ENCODE measurements around the gene KCNJ10. TPM values are rescaled to one million over a fixed set of nuclear protein-coding genes. Genes with fewer than 3 reads are reported as not detected.

Gene KCNJ10
- total and polyA plus RNA-seq, 8 donors: 0.19 to 1.1 (median 0.78) TPM; not detected in 5

- TF ChIP-seq POLR2AphosphoS5 (IDR thresholded peaks at IDR 0.05): no peak
- TF ChIP-seq EP300 (IDR thresholded peaks at IDR 0.05): no peak
- no peak for TF ChIP-seq CTCF (IDR thresholded peaks at IDR 0.05)
- TF ChIP-seq POLR2A (IDR thresholded peaks at IDR 0.05): no peak
- no peak overlapping the region for H3K4me3 ChIP-seq
- intact Hi-C loops (cut with DNase I; ENCODE audit: low total_unique reads): no loop called here
These were observed 87.7 kb downstream of the KCNJ10 start for GRCh38 chr1:159982280-159982679.

GRCh38 chr1:159981351-159982055 lies 88.5 kb downstream of the KCNJ10 start:
- Histone ChIP-seq H3K4me1 (peaks cover 0 to 15% (median 7%) of the 10 kb centered on the region in 4 donors), H3K27me3 (no peaks in the 10 kb centered on the region), H3K4me3 (no peak overlapping the region), H3K36me3 (peaks cover 0 to 27% (median 2%) of the 10 kb centered on the region in 4 donors), H3K27ac (no peak overlapping the region), H3K9me3 (no peaks in the 10 kb centered on the region)
- intact Hi-C loops (cut with DNase I; ENCODE audit: low total_unique reads): no loop called here
- no peak for TF ChIP-seq CTCF (IDR thresholded peaks at IDR 0.05)
- TF ChIP-seq EP300 (IDR thresholded peaks at IDR 0.05): no peak
- TF ChIP-seq POLR2A (IDR thresholded peaks at IDR 0.05): no peak
- TF ChIP-seq POLR2AphosphoS5 (IDR thresholded peaks at IDR 0.05): no peak
- DNase-seq: no peak
- WGBS, 5 donors: 89 to 99% (median 96%) methylated on average over 6 of the region's 6 CpGs

More at GRCh38 chr1:159982280-159982679, 87.7 kb downstream of the KCNJ10 start:
- Histone ChIP-seq H3K27me3 (no peaks in the 10 kb centered on the region), H3K4me1 (peaks cover 0 to 15% (median 7%) of the 10 kb centered on the region in 4 donors), H3K36me3 (peaks cover 0 to 26% (median 2%) of the 10 kb centered on the region in 4 donors), H3K27ac (no peak overlapping the region), H3K9me3 (no peaks in the 10 kb centered on the region)
- 63 to 80% (median 69%) methylated on average over 5 to 6 of the region's 6 CpGs for WGBS, 5 donors
- no peak for DNase-seq

GRCh38 chr1:159980786-159981185 lies 89.2 kb downstream of the KCNJ10 start:
- TF ChIP-seq EP300 (IDR thresholded peaks at IDR 0.05) (no peak), POLR2A (IDR thresholded peaks at IDR 0.05) (no peak), POLR2AphosphoS5 (IDR thresholded peaks at IDR 0.05) (no peak), CTCF (IDR thresholded peaks at IDR 0.05) (no peak)
- Histone ChIP-seq H3K27me3 (no peaks in the 10 kb centered on the region), H3K36me3 (peaks cover 0 to 27% (median 2%) of the 10 kb centered on the region in 4 donors), H3K27ac (no peak overlapping the region), H3K4me3 (no peak overlapping the region), H3K9me3 (no peaks in the 10 kb centered on the region), H3K4me1 (peaks cover 0 to 15% (median 7%) of the 10 kb centered on the region in 4 donors)
- DNase-seq: no peak
- WGBS, 5 donors: 94 to 98% (median 97%) methylated on average over 7 of the region's 7 CpGs
- intact Hi-C loops (cut with DNase I; ENCODE audit: low total_unique reads): no loop called here

- H3K4me3 ChIP-seq: no peak overlapping the region
- no peak overlapping the region for H3K27ac ChIP-seq
- no peak for TF ChIP-seq EP300 (IDR thresholded peaks at IDR 0.05)
- no peak for TF ChIP-seq POLR2AphosphoS5 (IDR thresholded peaks at IDR 0.05)
- TF ChIP-seq CTCF (IDR thresholded peaks at IDR 0.05): no peak
- no peak for TF ChIP-seq POLR2A (IDR thresholded peaks at IDR 0.05)
- 59 to 80% (median 70%) methylated on average over 6 of the region's 6 CpGs for WGBS, 5 donors
- H3K36me3 ChIP-seq: peaks cover 0 to 27% (median 2%) of the 10 kb centered on the region in 4 donors
- no peaks in the 10 kb centered on the region for H3K9me3 ChIP-seq
- intact Hi-C loops (cut with DNase I; ENCODE audit: low total_unique reads): no loop called here
- no peak for DNase-seq
- peaks cover 0 to 15% (median 7%) of the 10 kb centered on the region in 4 donors for H3K4me1 ChIP-seq
- no peaks in the 10 kb centered on the region for H3K27me3 ChIP-seq
These were observed 89.9 kb downstream of the KCNJ10 start for GRCh38 chr1:159980076-159980475.
